K562 (cell line): ENCODE data around the gene GLDC. TPM values are rescaled to one million over a fixed set of nuclear protein-coding genes. Genes with fewer than 3 reads are reported as not detected.

ENCODE experiments used
- DPF2 ChIP-seq: fragments of 450-650 bp; IDR thresholded peaks from 2 replicates; pipeline ENCODE4 v1.6.1; 2016
- EWSR1 ChIP-seq: fragments of 450-650 bp; IDR thresholded peaks from 2 replicates; pipeline ENCODE4 v1.6.1; 2018; ENCODE audit warnings: borderline replicate concordance, mild to moderate bottlenecking, low read depth, moderate library complexity; ENCODE audit not compliant: partially characterized antibody
- FOXP4 ChIP-seq: sonication (generic); formaldehyde crosslinking; IDR thresholded peaks from 2 replicates; pipeline ENCODE4 v1.8.0; 2022; ENCODE audit warnings: mild to moderate bottlenecking, missing genetic modification reagents, borderline replicate concordance
- HDAC2 ChIP-seq: fragments of 450-650 bp; IDR thresholded peaks from 2 replicates; pipeline ENCODE4 v1.6.1; 2016; ENCODE audit warnings: mild to moderate bottlenecking
- HMGXB4 ChIP-seq: sonication (generic); formaldehyde crosslinking; IDR thresholded peaks from 2 replicates; pipeline ENCODE4 v1.8.1; 2023; ENCODE audit warnings: mild to moderate bottlenecking, missing genetic modification reagents
- NCOR1 ChIP-seq: fragments of 450-650 bp; IDR thresholded peaks from 2 replicates; pipeline ENCODE4 v1.6.1; 2016; ENCODE audit warnings: mild to moderate bottlenecking, moderate library complexity
- POLR2B ChIP-seq: fragments of 450-650 bp; IDR thresholded peaks from 2 replicates; pipeline ENCODE4 v1.6.1; 2018; ENCODE audit warnings: low read depth; ENCODE audit not compliant: partially characterized antibody
- SNIP1 ChIP-seq: fragments of 450-650 bp; IDR thresholded peaks from 2 replicates; pipeline ENCODE4 v1.7.1; 2017; ENCODE audit warnings: low read depth, mild to moderate bottlenecking
- SRSF1 ChIP-seq: fragments of 200-400 bp; formaldehyde crosslinking; IDR thresholded peaks from 2 replicates; pipeline ENCODE4 v1.6.1; 2017; ENCODE audit warnings: mild to moderate bottlenecking, low read depth, low read length, moderate library complexity
- ZBTB40 ChIP-seq, 2 experiments: fragments of 450-650 bp in 1 of 2; sonication (generic) in 1 of 2; formaldehyde crosslinking in 1 of 2; IDR thresholded peaks; 2 replicates each; pipeline versions ENCODE4 v1.7.1 to v1.9.0; 2016 to 2022; ENCODE audit warnings: inconsistent platforms in 1 of 2, mild to moderate bottlenecking in 1 of 2, missing genetic modification reagents in 1 of 2
- ZNF280B ChIP-seq: fragments of 250-450 bp; sonication (Bioruptor Pico); IDR thresholded peaks from 2 replicates; pipeline ENCODE4 v1.5.1; 2021; ENCODE audit warnings: mild to moderate bottlenecking
- ZNF511 ChIP-seq: sonication (generic); formaldehyde crosslinking; IDR thresholded peaks from 2 replicates; pipeline ENCODE4 v1.8.0; 2022; ENCODE audit warnings: mild to moderate bottlenecking, missing genetic modification reagents
- ZNF717 ChIP-seq: fragments of 250-450 bp; sonication (Bioruptor Pico); IDR thresholded peaks from 2 replicates; pipeline ENCODE4 v1.5.0; 2021
- polyA plus RNA-seq, 8 experiments: library from polyadenylated mRNA; depleted of rRNA in 4 of 8; stranded (reverse) in 5 of 8; unstranded in 3 of 8; fragments of >200 nt; fragmentation: Nextera tagmentation in 2 of 8; fragmentation: Illumina TruSeq in 1 of 8; extraction: Ambion mirVana in 2 of 8; extraction: Trizol in 1 of 8; gene quantifications; 2 replicates each; pipeline versions ENCODE4 v1.2.1 to v1.2.3, GENCODE V29; 2011 to 2014; ENCODE audit warnings: inconsistent platforms in 1 of 8, missing spikeins in 1 of 8
- total RNA-seq, 7 experiments: library from RNA; depleted of rRNA in 6 of 7; stranded (reverse); fragments of >200 nt in 6 of 7; fragmentation: Illumina TruSeq in 2 of 7; extraction: Trizol in 2 of 7; gene quantifications; 2 replicates each; pipeline versions ENCODE4 v1.2.1 to v1.2.3, GENCODE V29; 2011 to 2021; ENCODE audit warnings: low replicate concordance in 1 of 7

GLDC gene
- total and polyA plus RNA-seq, 9 of the 15 experiments (the other 6 are each of a cell fraction or from before 2014, with no cell fraction given), result 0.03 to 0.27 (median 0.08) TPM; not detected in 6

GRCh38 chr9:6512085-6512657, 133.4 kb downstream of the GLDC start (continued):
- TF ChIP-seq DPF2 (no peak), SNIP1 (no peak), FOXP4 (no peak), ZNF280B (CRISPR knock-in tag) (no peak), ZNF511 (CRISPR knock-in tag) (no peak), HMGXB4 (no peak), NCOR1 (no peak), POLR2B (no peak), ZBTB40 (IDR thresholded peaks at IDR 0.05) (no peak), ZBTB40 (CRISPR knock-in tag; IDR thresholded peaks at IDR 0.05) (no peak), HDAC2 (no peak), SRSF1 (no peak), EWSR1 (no peak), ZNF717 (CRISPR knock-in tag) (no peak)
